Aorta (tissue), 5 donors: Measurements from ENCODE around the gene FAM83G. TPM values are rescaled to one million over a fixed set of nuclear protein-coding genes. Genes with fewer than 3 reads are reported as not detected.

Experiments used
- ATAC-seq: fragments of 200-7000 bp; cut with Tn5 transposase; one replicate; pipeline ENCODE4 v1.9.1; 2022; ENCODE audit warnings: moderate library complexity; ENCODE audit not compliant: low FRiP score
- DNase-seq, 2 donors: peaks; one replicate each; pipeline ENCODE4 v3.0.0-alpha.2; 2020
- H3K27ac ChIP-seq, 2 donors: one replicate each; pipeline ENCODE4 v1.5.1; 2013; ENCODE audit warnings: low read length in 2 of 2, mild to moderate bottlenecking in 2 of 2, moderate library complexity in 2 of 2, control low read depth in 1 of 2, inconsistent platforms in 1 of 2, low read depth in 1 of 2
- H3K27me3 ChIP-seq, 2 donors: one replicate each; pipeline ENCODE4 v1.6.1; 2013; ENCODE audit warnings: control low read depth in 1 of 2, low read length in 1 of 2, mild to moderate bottlenecking in 1 of 2, moderate library complexity in 1 of 2; ENCODE audit not compliant: insufficient read depth in 2 of 2, control insufficient read depth in 1 of 2
- H3K36me3 ChIP-seq, 2 donors: one replicate each; pipeline ENCODE4 v1.6.1; 2013; ENCODE audit warnings: control low read depth in 1 of 2, low read length in 1 of 2, mild to moderate bottlenecking in 1 of 2; ENCODE audit not compliant: insufficient read depth in 2 of 2, control insufficient read depth in 1 of 2
- H3K4me1 ChIP-seq, 2 donors: one replicate each; pipeline ENCODE4 v1.6.1; 2013; ENCODE audit warnings: low read length in 2 of 2, control low read depth in 1 of 2, mild to moderate bottlenecking in 1 of 2, moderate library complexity in 1 of 2; ENCODE audit not compliant: insufficient read depth in 2 of 2, control insufficient read depth in 1 of 2
- H3K4me3 ChIP-seq, 2 donors: one replicate each; pipeline ENCODE4 v1.5.1; 2013; ENCODE audit warnings: low read length in 2 of 2, control low read depth in 1 of 2, mild to moderate bottlenecking in 1 of 2
- H3K9me3 ChIP-seq: one replicate; pipeline ENCODE4 v1.6.1; 2013; ENCODE audit warnings: mild to moderate bottlenecking, low read length; ENCODE audit not compliant: control insufficient read depth
- WGBS, 2 donors: extraction: QIAGEN DNeasy Blood & Tissue Kit; methylation state at CpG; one replicate each; pipeline ENCODE4 v1.1.7; 2013; 5-methylcytosine and 5-hydroxymethylcytosine counted together
- intact Hi-C, 2 donors: fragments of 100-400 bp; cut with DNase I; formaldehyde crosslinking; loops; one replicate each; pipeline versions ENCODE4 v1.14.2 to v1.15.0; 2022
- polyA plus RNA-seq, 2 donors: library from polyadenylated mRNA; stranded (reverse); fragments of 200-250 nt; gene quantifications; one replicate each; pipeline ENCODE4 v1.2.3, GENCODE V29; 2013
- total RNA-seq, 2 donors: library from RNA; stranded (reverse); fragmentation: NEBNext Ultra II Directional; extraction: Animal tissue kit (Norgen Biotek cat#: 25700); gene quantifications; one replicate each; pipeline ENCODE4 v1.2.1, GENCODE V29; 2021
- donor health status: healthy with polysubstance abuse.
- donor health status: Bipolar disorder and iron deficiency.
- donor health status: DM: no; HTN: no; CAD: no.
- donor health status: DM: no; HTN: no; CAD: no.
- donor health status: DM: yes; HTN: yes; CAD: no.

Gene FAM83G
- total and polyA plus RNA-seq, 4 donors, result 2.5 to 12.9 (median 5.2) TPM

DNA sequence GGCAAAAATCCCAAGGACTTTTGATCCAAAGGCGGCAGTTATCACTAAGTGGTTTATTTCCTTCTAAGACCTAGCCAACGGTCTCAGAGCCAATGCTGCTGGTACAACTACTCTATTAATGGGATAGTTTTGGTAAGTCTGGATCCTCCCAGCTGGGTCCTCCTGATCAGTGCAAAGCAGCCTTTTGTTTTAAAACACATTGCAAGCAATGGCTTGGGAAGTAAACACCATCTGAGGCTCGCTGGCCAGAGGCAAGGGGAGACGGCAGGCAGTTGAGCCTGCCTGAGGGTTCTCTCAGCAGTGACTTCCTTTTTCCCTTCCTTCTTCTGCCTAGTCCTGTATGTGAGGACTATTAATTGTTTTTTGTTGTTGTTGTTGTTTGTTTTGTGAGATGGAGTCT, 54.2 kb downstream of the FAM83G start:
- H3K9me3 ChIP-seq, result no peaks in the 10 kb centered on the region
- no peaks in the 10 kb centered on the region for H3K27me3 ChIP-seq
- H3K4me3 ChIP-seq, result no peak overlapping the region
- no peaks in the 10 kb centered on the region for H3K36me3 ChIP-seq
- 64 to 73% methylated on average over 4 of the region's 4 CpGs for WGBS, 2 donors
- H3K4me1 ChIP-seq, result no peaks in the 10 kb centered on the region
- intact Hi-C loops, result loop anchor here in 1 of 2 donors (10.0 kb wide), 1 partner anchor 74 kb away; no protein-coding TSS in a partner anchor
- H3K27ac ChIP-seq, result no peak overlapping the region
- DNase-seq (no peak), ATAC-seq (no peak)

DNA sequence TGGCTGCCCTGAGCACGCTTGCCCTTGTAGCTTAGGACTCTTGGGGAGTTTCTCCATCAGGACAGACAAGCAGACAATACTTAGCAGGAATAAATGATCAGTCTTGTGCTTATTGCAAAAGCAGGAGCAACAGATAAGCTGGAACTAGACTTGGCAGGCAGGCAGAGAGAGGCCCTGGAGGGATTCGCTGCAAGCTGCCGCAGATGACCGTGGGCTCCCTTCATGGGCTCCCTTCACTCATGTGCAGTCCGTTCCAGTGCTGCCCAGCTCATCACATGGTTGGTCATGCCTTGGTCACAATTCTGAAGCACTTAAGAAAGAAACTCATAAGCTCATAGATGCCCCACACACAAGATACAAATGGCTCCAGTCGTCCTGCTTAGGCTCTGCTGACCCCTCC, 55.0 kb downstream of the FAM83G start:
- H3K4me1 ChIP-seq, result no peaks in the 10 kb centered on the region
- no peak overlapping the region for H3K27ac ChIP-seq
- 75 to 77% methylated on average over 6 of the region's 6 CpGs for WGBS, 2 donors
- no peaks in the 10 kb centered on the region for H3K36me3 ChIP-seq
- ATAC-seq, result no peak
- DNase-seq, result peak in 1 of 2 donors; percentile 58
- no peak overlapping the region for H3K4me3 ChIP-seq
- peaks cover 1% of the 10 kb centered on the region for H3K9me3 ChIP-seq
- no peaks in the 10 kb centered on the region for H3K27me3 ChIP-seq
- intact Hi-C loops, result no loop called here

DNA sequence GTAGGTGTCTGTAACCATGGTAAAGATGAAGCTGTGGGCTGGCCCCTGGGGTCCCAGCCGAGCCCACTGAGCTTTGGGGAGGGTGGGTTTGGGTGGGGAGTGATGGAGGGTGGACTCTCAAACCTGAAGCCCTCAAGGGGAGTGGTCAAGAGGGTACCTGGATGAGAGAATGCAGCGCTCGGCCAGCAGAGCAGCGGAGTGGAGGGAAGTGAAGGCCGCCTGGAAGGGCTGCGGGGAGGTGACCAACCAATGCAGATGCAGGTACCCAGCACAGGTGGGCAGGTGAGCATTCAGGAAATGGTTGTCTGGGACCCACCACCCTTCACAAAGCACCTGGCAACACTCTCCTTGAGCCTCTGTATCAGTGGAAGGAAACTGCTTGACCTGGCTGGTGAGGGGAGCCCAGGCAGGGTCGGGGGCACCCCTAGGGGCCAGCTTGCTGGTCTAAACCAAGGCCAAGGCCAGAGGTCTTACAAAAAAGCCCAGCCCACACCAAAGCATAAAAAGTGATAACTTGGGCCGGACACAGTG, 56.0 kb downstream of the FAM83G start:
- H3K27me3 ChIP-seq, result no peaks in the 10 kb centered on the region
- no peak overlapping the region for H3K4me3 ChIP-seq
- intact Hi-C loops, result no loop called here
- H3K9me3 ChIP-seq, result peaks cover 1% of the 10 kb centered on the region
- ATAC-seq, result peak; percentile 12
- H3K27ac ChIP-seq, result no peak overlapping the region
- no peaks in the 10 kb centered on the region for H3K36me3 ChIP-seq
- H3K4me1 ChIP-seq, result no peaks in the 10 kb centered on the region
- peak in 1 of 2 donors; percentile 51 for DNase-seq
- WGBS, 2 donors, result 85 to 90% methylated on average over 8 of the region's 8 CpGs

DNA sequence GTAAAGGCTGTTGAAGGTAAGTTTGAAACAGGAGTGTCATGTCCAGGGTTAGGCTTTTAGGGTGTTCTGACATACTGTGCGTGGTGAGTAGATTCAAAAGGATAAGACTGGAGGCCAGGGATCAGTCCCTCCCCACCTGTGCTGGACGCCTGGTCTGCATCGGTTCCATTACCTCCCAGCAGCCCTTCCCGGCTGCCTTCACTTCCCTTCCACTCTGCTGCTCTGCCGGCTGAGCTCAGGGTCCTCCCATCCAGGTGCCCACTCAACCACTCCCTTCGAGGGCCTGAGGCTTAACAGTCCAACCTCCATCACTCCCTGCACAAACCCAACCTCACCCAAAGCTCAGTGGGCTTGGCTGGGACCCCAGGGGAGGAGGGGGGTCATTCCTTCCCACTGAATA, 56.7 kb downstream of the FAM83G start:
- H3K27ac ChIP-seq, result no peak overlapping the region
- ATAC-seq (no peak), DNase-seq (peak in 1 of 2 donors; percentile 61)
- H3K9me3 ChIP-seq, result peaks cover 1% of the 10 kb centered on the region
- 75 to 82% methylated on average over 6 of the region's 6 CpGs for WGBS, 2 donors
- no peaks in the 10 kb centered on the region for H3K36me3 ChIP-seq
- H3K4me3 ChIP-seq, result no peak overlapping the region
- H3K4me1 ChIP-seq, result no peaks in the 10 kb centered on the region
- H3K27me3 ChIP-seq, result no peaks in the 10 kb centered on the region
- intact Hi-C loops, result no loop called here

DNA sequence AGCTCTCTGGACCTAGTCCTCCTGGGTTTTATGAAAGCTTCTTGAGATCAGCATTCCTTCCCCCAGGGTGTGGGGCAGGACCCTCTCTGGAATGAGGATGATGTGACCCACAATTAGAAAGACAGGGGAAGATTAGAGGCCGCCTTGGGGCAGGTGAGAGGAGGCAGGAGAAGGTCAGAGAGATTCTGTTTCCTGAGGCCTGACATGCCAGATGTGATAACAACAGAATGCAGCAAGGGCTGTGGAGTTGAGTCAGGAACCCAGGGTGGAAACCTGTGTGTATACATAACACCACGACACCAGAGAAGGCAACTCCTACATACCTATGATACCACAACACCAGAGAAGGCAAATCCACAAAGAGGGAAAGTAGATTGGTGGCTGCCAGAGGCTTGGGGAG, 58.0 kb downstream of the FAM83G start:
- Histone ChIP-seq H3K9me3 (peaks cover 1% of the 10 kb centered on the region), H3K27ac (no peak overlapping the region), H3K4me3 (no peak overlapping the region), H3K4me1 (no peaks in the 10 kb centered on the region), H3K36me3 (no peaks in the 10 kb centered on the region), H3K27me3 (no peaks in the 10 kb centered on the region)
- DNase-seq, result no peak
- WGBS, 2 donors, result 69 to 74% methylated on average over 2 of the region's 2 CpGs
- ATAC-seq, result no peak
- intact Hi-C loops, result no loop called here

DNA sequence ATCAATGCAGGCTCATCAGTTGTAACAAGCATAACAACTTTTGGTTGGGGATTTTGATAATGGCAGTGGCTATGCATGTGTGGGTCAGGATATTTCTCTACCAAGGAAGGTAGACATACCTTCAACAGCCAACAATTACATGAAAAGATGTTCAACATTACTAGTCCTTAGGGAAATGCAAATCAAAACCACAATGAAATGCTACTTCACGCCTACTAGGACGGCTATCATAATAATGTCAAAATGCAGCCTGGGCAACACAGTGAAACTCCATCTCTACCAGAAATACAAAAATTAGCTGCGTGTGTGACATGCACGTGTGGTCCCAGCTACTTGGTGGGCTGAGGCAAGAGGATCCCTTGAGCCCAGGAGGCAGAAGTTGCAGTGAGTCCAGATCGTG, 59.9 kb downstream of the FAM83G start:
- no peak for DNase-seq
- no peak for ATAC-seq
- intact Hi-C loops, result no loop called here
- WGBS, 2 donors, result 65 to 66% methylated on average over 5 of the region's 5 CpGs
- Histone ChIP-seq H3K36me3 (no peaks in the 10 kb centered on the region), H3K9me3 (peaks cover 1% of the 10 kb centered on the region), H3K27ac (no peak overlapping the region), H3K4me3 (no peak overlapping the region), H3K4me1 (no peaks in the 10 kb centered on the region), H3K27me3 (no peaks in the 10 kb centered on the region)

DNA sequence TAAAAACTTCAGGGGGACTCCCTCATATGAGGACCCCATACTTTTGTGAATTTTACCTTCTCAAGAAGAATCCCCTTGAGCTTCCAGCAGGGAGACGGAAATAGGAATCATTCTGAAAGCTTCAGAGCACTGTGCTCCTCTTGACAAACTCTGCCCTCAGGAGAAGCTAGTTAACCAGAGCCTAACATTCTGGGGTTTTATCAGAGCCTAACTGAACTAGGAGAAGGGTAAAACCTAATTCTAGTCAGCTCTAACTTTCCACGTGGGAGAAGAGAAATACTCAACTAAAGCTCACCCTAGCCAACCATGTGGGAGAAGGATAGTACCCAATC, 65.9 kb downstream of the FAM83G start:
- Histone ChIP-seq H3K27me3 (no peaks in the 10 kb centered on the region), H3K4me1 (no peaks in the 10 kb centered on the region), H3K36me3 (no peaks in the 10 kb centered on the region), H3K9me3 (no peaks in the 10 kb centered on the region), H3K27ac (no peak overlapping the region), H3K4me3 (no peak overlapping the region)
- intact Hi-C loops, result no loop called here
- DNase-seq, result no peak
- WGBS, 2 donors, result 60 to 63% methylated on average over 2 of the region's 2 CpGs
- ATAC-seq, result no peak

DNA sequence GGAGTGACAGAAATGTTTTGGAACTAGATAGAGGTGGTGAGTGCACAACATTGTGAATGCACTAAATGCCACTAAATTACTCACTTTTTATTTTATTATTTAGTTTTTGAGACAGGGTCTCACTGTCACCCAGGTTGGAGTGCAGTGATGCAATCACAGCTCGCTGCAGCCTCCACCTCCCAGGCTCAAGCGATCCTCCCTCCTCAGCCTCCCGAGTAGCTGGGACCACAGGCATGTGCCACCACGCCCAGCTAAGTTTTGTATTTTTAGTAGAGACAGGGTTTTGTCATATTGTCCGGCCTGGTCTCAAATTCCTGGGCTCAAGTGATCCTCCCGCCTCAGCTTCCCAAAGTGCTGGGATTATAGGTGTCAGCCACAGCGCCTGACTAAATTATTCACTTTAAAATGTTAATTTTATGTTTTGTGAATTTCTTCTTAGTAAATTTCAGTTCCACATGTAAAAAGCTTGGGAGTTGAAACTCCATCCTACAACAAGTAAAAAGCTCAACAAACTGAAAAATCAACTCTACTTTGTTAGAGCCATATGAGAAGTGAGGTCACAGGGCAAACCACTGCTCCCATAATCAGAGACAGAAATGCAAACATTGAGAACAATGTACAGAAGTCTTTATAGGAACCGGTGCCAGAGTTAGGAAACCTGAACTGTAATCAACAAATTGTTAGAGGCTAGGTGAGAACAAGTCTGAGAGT, 66.4 kb downstream of the FAM83G start:
- WGBS, 2 donors, result 79 to 86% methylated on average over 8 of the region's 8 CpGs
- H3K27ac ChIP-seq, result no peak overlapping the region
- H3K9me3 ChIP-seq, result no peaks in the 10 kb centered on the region
- ATAC-seq, result no peak
- H3K36me3 ChIP-seq, result no peaks in the 10 kb centered on the region
- no peak for DNase-seq
- no peak overlapping the region for H3K4me3 ChIP-seq
- intact Hi-C loops, result no loop called here
- no peaks in the 10 kb centered on the region for H3K27me3 ChIP-seq
- H3K4me1 ChIP-seq, result no peaks in the 10 kb centered on the region
